IPS-NIHi7 (cell line): ENCODE data around the gene GPR26.
A peak's percentile ranks its signal among the peaks of the same experiment; 100 is the strongest.

Source experiments
- DNase-seq: peaks from one replicate; pipeline ENCODE4 v3.0.0; 2012; ENCODE audit warnings: mixed read lengths; ENCODE audit errors: extremely low spot score

GPR26 gene

GRCh38 chr10:123645615-123646014, 20.5 kb upstream of the GPR26 start:
- DNase-seq: no peak

GRCh38 chr10:123648595-123648994, 17.6 kb upstream of the GPR26 start:
- no peak for DNase-seq

- no peak for DNase-seq
Observed at GRCh38 chr10:123649676-123650075, 16.5 kb upstream of the GPR26 start.

GRCh38 chr10:123651421-123652047, 14.6 kb upstream of the GPR26 start:
- no peak for DNase-seq

- peak; percentile 90 for DNase-seq
Observed at GRCh38 chr10:123655751-123656150, 10.4 kb upstream of the GPR26 start.

- peak; percentile 54 for DNase-seq
Observed at GRCh38 chr10:123663522-123663921, 2.6 kb upstream of the GPR26 start.

- peak; percentile 39 for DNase-seq
Observed at GRCh38 chr10:123665491-123666286, 466 bp upstream of the GPR26 start.

- no peak for DNase-seq
Observed at GRCh38 chr10:123669886-123670285, 3.7 kb downstream of the GPR26 start.

GRCh38 chr10:123673198-123673597, 7.0 kb downstream of the GPR26 start:
- no peak for DNase-seq

GRCh38 chr10:123674741-123675140, 8.6 kb downstream of the GPR26 start:
- DNase-seq: no peak

GRCh38 chr10:123675811-123676210, 9.7 kb downstream of the GPR26 start:
- no peak for DNase-seq

- no peak for DNase-seq
Observed at GRCh38 chr10:123677556-123677955, 11.4 kb downstream of the GPR26 start.

- DNase-seq: peak; percentile 74
Observed at GRCh38 chr10:123678376-123678775, 12.2 kb downstream of the GPR26 start.

- DNase-seq: no peak
Observed at GRCh38 chr10:123681285-123681684, 15.1 kb downstream of the GPR26 start.

GRCh38 chr10:123682477-123682876, 16.3 kb downstream of the GPR26 start:
- DNase-seq: no peak

- DNase-seq: no peak
Observed at GRCh38 chr10:123683459-123683858, 17.3 kb downstream of the GPR26 start.

GRCh38 chr10:123683865-123684264, 17.7 kb downstream of the GPR26 start:
- no peak for DNase-seq

GRCh38 chr10:123685260-123685659, 19.1 kb downstream of the GPR26 start:
- DNase-seq: no peak

GRCh38 chr10:123687758-123688157, 21.6 kb downstream of the GPR26 start:
- peak; percentile 52 for DNase-seq

- DNase-seq: no peak
Observed at GRCh38 chr10:123689880-123690279, 23.7 kb downstream of the GPR26 start.

- no peak for DNase-seq
Observed at GRCh38 chr10:123703195-123703790, 37.1 kb downstream of the GPR26 start.

- DNase-seq: no peak
Observed at GRCh38 chr10:123704076-123704475, 37.9 kb downstream of the GPR26 start.

GRCh38 chr10:123704812-123705211, 38.7 kb downstream of the GPR26 start:
- peak; percentile 60 for DNase-seq
